ENCODE measurements around the gene REEP1. TPM values are rescaled to one million over a fixed set of nuclear protein-coding genes. Genes with fewer than 3 reads are reported as not detected.

The REEP1 gene
- total and polyA plus RNA-seq, 2 donors (not counting 1 experiment from before 2014, with no cell fraction given), result not detected

GRCh38 chr2:86251840-86252266, 85.6 kb downstream of the REEP1 start:
- ChIA-PET POLR2A (no interaction called here), CTCF (no interaction called here)
- ATAC-seq (ENCODE audit: low read depth) (no peak), DNase-seq (no peak)
- Mint-ChIP-seq H3K27me3 (peaks cover 19% of the 10 kb centered on the region), H3K9me3 (ENCODE audit: insufficient read depth) (no peaks in the 10 kb centered on the region), H3K4me1 (peaks cover 3% of the 10 kb centered on the region), H3K27ac (no peak overlapping the region), H3K4me3 (no peak overlapping the region)
- Histone ChIP-seq H3K9ac (ENCODE audit: low read length) (no peak overlapping the region), H3K4me3 (ENCODE audit: control extremely low read depth in 1 of 5, extremely low read depth in 1 of 5, insufficient read depth in 1 of 5, low read depth in 2 of 5, low read length in 4 of 5) (no peak overlapping the region), H4K20me1 (ENCODE audit: control insufficient read depth, insufficient read depth, low read length, poor library complexity, severe bottlenecking) (no peaks in the 10 kb centered on the region), H3K36me3 (replicated peaks in 1 of 2; ENCODE audit: control extremely low read depth in 1 of 2, control insufficient read depth in 1 of 2, extremely low read depth in 1 of 2, insufficient read depth in 2 of 2, low read length in 1 of 2) (no peaks in the 10 kb centered on the region), H3K4me1 (ENCODE audit: control insufficient read depth in 2 of 2, insufficient read depth in 2 of 2, low read length in 2 of 2) (no peaks in the 10 kb centered on the region), H3K4me2 (replicated peaks; ENCODE audit: low read depth, low read length, poor library complexity, severe bottlenecking) (no peak overlapping the region), H3K79me2 (ENCODE audit: control insufficient read depth, insufficient read depth, low read length) (no peaks in the 10 kb centered on the region), H3K9me3 (ENCODE audit: control extremely low read depth in 1 of 3, control insufficient read depth in 2 of 3, insufficient read depth in 1 of 3, low read length in 2 of 3) (no peaks in the 10 kb centered on the region), H3K27me3 (replicated peaks in 1 of 4; ENCODE audit: control extremely low read depth in 1 of 4, control insufficient read depth in 3 of 4, insufficient read depth in 4 of 4, low read length in 3 of 4) (peaks cover 0 to 2% (median 0%) of the 10 kb centered on the region in 4 experiments), H2AFZ (ENCODE audit: insufficient read depth, low read depth, low read length, poor library complexity, severe bottlenecking) (no peak overlapping the region), H3K27ac (ENCODE audit: low read length in 2 of 2) (no peak overlapping the region)
- TF ChIP-seq CTCF (IDR thresholded peaks at IDR 0.05) (no peak), EZH2 (IDR thresholded peaks at IDR 0.05; ENCODE audit: borderline replicate concordance, insufficient read depth, low read depth, low read length, poor library complexity, severe bottlenecking) (no peak)
- WGBS (ENCODE audit: insufficient coverage), result 98% methylated on average over 10 of the region's 10 CpGs
- intact Hi-C loops (cut with micrococcal nuclease), result no loop called here

GRCh38 chr2:86249579-86250391, 87.6 kb downstream of the REEP1 start:
- TF ChIP-seq EZH2 (IDR thresholded peaks at IDR 0.05; ENCODE audit: borderline replicate concordance, insufficient read depth, low read depth, low read length, poor library complexity, severe bottlenecking) (no peak), CTCF (IDR thresholded peaks at IDR 0.05) (no peak)
- Mint-ChIP-seq H3K9me3 (ENCODE audit: insufficient read depth) (no peaks in the 10 kb centered on the region), H3K4me1 (peaks cover 8% of the 10 kb centered on the region), H3K4me3 (no peak overlapping the region), H3K27me3 (peaks cover 13% of the 10 kb centered on the region), H3K27ac (no peak overlapping the region)
- H4K20me1 ChIP-seq (ENCODE audit: control insufficient read depth, insufficient read depth, low read length, poor library complexity, severe bottlenecking), result no peaks in the 10 kb centered on the region
- intact Hi-C loops (cut with micrococcal nuclease), result no loop called here
- no peak for ATAC-seq (ENCODE audit: low read depth)
- DNase-seq, result no peak
- H3K4me2 ChIP-seq (replicated peaks; ENCODE audit: low read depth, low read length, poor library complexity, severe bottlenecking), result no peak overlapping the region
- H3K36me3 ChIP-seq (replicated peaks in 1 of 2; ENCODE audit: control extremely low read depth in 1 of 2, control insufficient read depth in 1 of 2, extremely low read depth in 1 of 2, insufficient read depth in 2 of 2, low read length in 1 of 2), result no peaks in the 10 kb centered on the region
- ChIA-PET CTCF (interaction anchor here (0.6 to 1.6 kb wide), 4 partner anchors 11 to 58 kb away, joined by 3 to 9 read pairs (median 4); no protein-coding TSS in a partner anchor), POLR2A (interaction anchor here (0.6 kb wide), 1 partner anchor 359 kb away, joined by 4 read pairs; no protein-coding TSS in a partner anchor)
- H3K4me1 ChIP-seq (ENCODE audit: control insufficient read depth in 2 of 2, insufficient read depth in 2 of 2, low read length in 2 of 2), result no peaks in the 10 kb centered on the region
- no peaks in the 10 kb centered on the region for H3K27me3 ChIP-seq (replicated peaks in 1 of 4; ENCODE audit: control extremely low read depth in 1 of 4, control insufficient read depth in 3 of 4, insufficient read depth in 4 of 4, low read length in 3 of 4)
- H3K9me3 ChIP-seq (ENCODE audit: control extremely low read depth in 1 of 3, control insufficient read depth in 2 of 3, insufficient read depth in 1 of 3, low read length in 2 of 3), result no peaks in the 10 kb centered on the region
- no peak overlapping the region for H3K9ac ChIP-seq (ENCODE audit: low read length)
- H3K79me2 ChIP-seq (ENCODE audit: control insufficient read depth, insufficient read depth, low read length), result no peaks in the 10 kb centered on the region
- no peak overlapping the region for H3K4me3 ChIP-seq (ENCODE audit: control extremely low read depth in 1 of 5, extremely low read depth in 1 of 5, insufficient read depth in 1 of 5, low read depth in 2 of 5, low read length in 4 of 5)
- H2AFZ ChIP-seq (ENCODE audit: insufficient read depth, low read depth, low read length, poor library complexity, severe bottlenecking), result peak overlapping the region; percentile 2
- WGBS (ENCODE audit: insufficient coverage), result 69% methylated on average over 6 of the region's 10 CpGs
- no peak overlapping the region for H3K27ac ChIP-seq (ENCODE audit: low read length in 2 of 2)

Measured in B cell (primary cell).